GM19372 (cell line): ENCODE data around the gene ODAPH.
"Not testable (repeated sequence)": the region's sequence is repeated elsewhere in the genome, so short reads cannot be mapped to it uniquely, and the experiment has no call there.

Experiments
- ATAC-seq: cut with Tn5 transposase; IDR thresholded peaks from one replicate; pipeline ENCODE4 v1.9.1; 2021; ENCODE audit warnings: mild to moderate bottlenecking, low read depth, moderate library complexity; ENCODE audit not compliant: unreplicated experiment

The ODAPH gene

GRCh38 chr4:75555294-75556164 lies at the start of gene ODAPH:
Gene ODAPH (plus strand): TSS chr4:75556066. CDS start chr4:75556083, 17 bp downstream.
- ATAC-seq: peak; percentile 71

GRCh38 chr4:75509592-75509991 lies 46.3 kb upstream of the ODAPH start:
- ATAC-seq: not testable (repeated sequence)

- ATAC-seq: no peak
These were observed 44.0 kb upstream of the ODAPH start for GRCh38 chr4:75511841-75512240.

GRCh38 chr4:75512386-75513211 lies 43.3 kb upstream of the ODAPH start:
- ATAC-seq: no peak

GRCh38 chr4:75513526-75514130 lies 42.2 kb upstream of the ODAPH start:
- ATAC-seq: peak; percentile 0

GRCh38 chr4:75514131-75514948 lies 41.5 kb upstream of the ODAPH start, which contains the start of the genes RCHY1 and THAP6:
Gene RCHY1 (minus strand): TSS chr4:75514403. CDS start chr4:75514286, 117 bp downstream.
Gene THAP6 (plus strand): TSS chr4:75514473. CDS start chr4:75515453, 980 bp downstream.
- ATAC-seq: peak; percentile 88

GRCh38 chr4:75514949-75515612 lies 40.8 kb upstream of the ODAPH start:
- peak; percentile 1 for ATAC-seq

GRCh38 chr4:75516144-75516543 lies 39.7 kb upstream of the ODAPH start:
- no peak for ATAC-seq

GRCh38 chr4:75519452-75519851 lies 36.4 kb upstream of the ODAPH start:
- not testable (repeated sequence) for ATAC-seq

GRCh38 chr4:75525086-75525485 lies 30.8 kb upstream of the ODAPH start:
- ATAC-seq: no peak

- ATAC-seq: no peak
These were observed 30.0 kb upstream of the ODAPH start for GRCh38 chr4:75525910-75526309.

GRCh38 chr4:75527482-75527881 lies 28.4 kb upstream of the ODAPH start:
- no peak for ATAC-seq

- ATAC-seq: no peak
These were observed 25.1 kb upstream of the ODAPH start for GRCh38 chr4:75530556-75531322.

- not testable (repeated sequence) for ATAC-seq
These were observed 24.2 kb upstream of the ODAPH start for GRCh38 chr4:75531536-75532143.

- not testable (repeated sequence) for ATAC-seq
These were observed 22.5 kb upstream of the ODAPH start for GRCh38 chr4:75533339-75533887.

GRCh38 chr4:75533926-75534325 lies 21.9 kb upstream of the ODAPH start:
- not testable (repeated sequence) for ATAC-seq

- not testable (repeated sequence) for ATAC-seq
These were observed 18.6 kb upstream of the ODAPH start for GRCh38 chr4:75537308-75537707.

GRCh38 chr4:75542824-75543223 lies 13.0 kb upstream of the ODAPH start:
- ATAC-seq: no peak
